Muscle of arm (tissue), 12 donors: ENCODE data around the gene MIEN1. TPM values are rescaled to one million over a fixed set of nuclear protein-coding genes. Genes with fewer than 3 reads are reported as not detected.
A peak's percentile ranks its signal among the peaks of the same experiment; 100 is the strongest.
"Not testable (repeated sequence)": the region's sequence is repeated elsewhere in the genome, so short reads cannot be mapped to it uniquely, and the experiment has no call there.

Source experiments
- DNase-seq: peaks from one replicate; pipeline ENCODE4 v3.0.0-alpha.2; 2013
- polyA plus RNA-seq, 12 donors: library from polyadenylated mRNA; unstranded; fragments of 120-200 nt; gene quantifications; one replicate each; pipeline ENCODE4 v1.2.1, GENCODE V29; 2013; ENCODE audit not compliant: insufficient read length in 12 of 12

Gene MIEN1
- polyA plus RNA-seq, 12 donors: 14.8 to 23.6 (median 18.9) TPM; not detected in 1

- DNase-seq: no peak
Measured at GRCh38 chr17:39757931-39758873, 27.9 kb upstream of the MIEN1 start.

- DNase-seq: no peak
Measured at GRCh38 chr17:39757176-39757662, 26.9 kb upstream of the MIEN1 start.

- DNase-seq: no peak
Measured at GRCh38 chr17:39756380-39757079, 26.2 kb upstream of the MIEN1 start.

GRCh38 chr17:39755554-39756379 is 25.4 kb upstream of the MIEN1 start:
- DNase-seq: no peak

- DNase-seq: no peak
Measured at GRCh38 chr17:39754958-39755553, 24.7 kb upstream of the MIEN1 start.

- DNase-seq: peak; percentile 82
Measured at GRCh38 chr17:39754161-39754957, 24.0 kb upstream of the MIEN1 start.

- no peak for DNase-seq
Measured at GRCh38 chr17:39753514-39754160, 23.3 kb upstream of the MIEN1 start.

GRCh38 chr17:39752241-39752881 is 22.0 kb upstream of the MIEN1 start:
- DNase-seq: no peak

- DNase-seq: no peak
Measured at GRCh38 chr17:39751637-39752036, 21.3 kb upstream of the MIEN1 start.

GRCh38 chr17:39751016-39751543 is 20.7 kb upstream of the MIEN1 start:
- DNase-seq: no peak

- no peak for DNase-seq
Measured at GRCh38 chr17:39750131-39751015, 20.0 kb upstream of the MIEN1 start.

GRCh38 chr17:39748444-39749034 is 18.2 kb upstream of the MIEN1 start:
- DNase-seq: not testable (repeated sequence)

GRCh38 chr17:39747745-39748144 is 17.4 kb upstream of the MIEN1 start:
- DNase-seq: no peak

- DNase-seq: no peak
Measured at GRCh38 chr17:39746145-39746461, 15.8 kb upstream of the MIEN1 start.

- no peak for DNase-seq
Measured at GRCh38 chr17:39745335-39746144, 15.2 kb upstream of the MIEN1 start.

GRCh38 chr17:39744836-39745215 is 14.5 kb upstream of the MIEN1 start:
- no peak for DNase-seq
